Daoy (cell line): ENCODE results near the gene MPND. TPM values are rescaled to one million over a fixed set of nuclear protein-coding genes. Genes with fewer than 3 reads are reported as not detected.
"Not testable (repeated sequence)": the region's sequence is repeated elsewhere in the genome, so short reads cannot be mapped to it uniquely, and the experiment has no call there.

Experiments
- DNase-seq: peaks from one replicate; pipeline ENCODE4 v3.0.0-alpha.2; 2015; ENCODE audit warnings: low read depth
- total RNA-seq: library from RNA; depleted of rRNA; stranded (reverse); fragments of >200 nt; shearing (Covaris generic); gene quantifications from 2 replicates; pipeline ENCODE4 v1.2.3, GENCODE V29; 2014

MPND gene
- total RNA-seq, 1 experiment from 2014 or later, result 2.5 TPM

DNA sequence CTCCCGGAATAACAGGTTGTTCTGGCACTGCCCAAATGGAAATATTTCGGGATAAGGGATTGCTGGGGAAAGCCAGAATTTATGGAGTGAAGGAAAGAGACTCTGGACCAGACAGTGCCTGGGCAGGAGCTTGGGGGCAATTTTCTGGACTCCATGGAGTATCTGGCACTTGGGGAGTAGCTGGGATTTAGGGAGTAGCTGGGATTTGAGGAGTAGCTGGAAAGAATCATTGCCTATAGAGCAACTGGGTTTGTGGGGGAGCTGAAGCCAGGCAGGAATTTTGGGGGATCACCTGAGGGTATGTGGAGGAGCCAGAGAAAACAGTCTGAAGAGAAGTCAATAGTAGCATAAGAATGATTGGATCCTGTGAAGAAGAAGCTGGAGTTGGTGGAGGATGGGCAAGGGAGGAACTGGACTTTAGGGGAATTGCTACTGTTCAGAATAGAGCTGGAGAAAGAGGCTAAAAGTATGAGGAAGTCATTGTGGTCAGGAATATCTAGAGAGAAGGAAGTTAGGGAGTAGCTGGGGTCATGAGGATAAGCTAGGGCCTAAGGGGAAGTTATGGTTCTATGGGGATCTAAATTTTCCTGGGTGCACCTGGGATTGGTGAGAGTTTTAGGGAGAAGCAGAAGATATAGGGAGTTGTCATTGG, 24.2 kb upstream of the MPND start:
- no peak for DNase-seq

GRCh38 chr19:4320419-4320818, 22.9 kb upstream of the MPND start:
- DNase-seq, result no peak

DNA sequence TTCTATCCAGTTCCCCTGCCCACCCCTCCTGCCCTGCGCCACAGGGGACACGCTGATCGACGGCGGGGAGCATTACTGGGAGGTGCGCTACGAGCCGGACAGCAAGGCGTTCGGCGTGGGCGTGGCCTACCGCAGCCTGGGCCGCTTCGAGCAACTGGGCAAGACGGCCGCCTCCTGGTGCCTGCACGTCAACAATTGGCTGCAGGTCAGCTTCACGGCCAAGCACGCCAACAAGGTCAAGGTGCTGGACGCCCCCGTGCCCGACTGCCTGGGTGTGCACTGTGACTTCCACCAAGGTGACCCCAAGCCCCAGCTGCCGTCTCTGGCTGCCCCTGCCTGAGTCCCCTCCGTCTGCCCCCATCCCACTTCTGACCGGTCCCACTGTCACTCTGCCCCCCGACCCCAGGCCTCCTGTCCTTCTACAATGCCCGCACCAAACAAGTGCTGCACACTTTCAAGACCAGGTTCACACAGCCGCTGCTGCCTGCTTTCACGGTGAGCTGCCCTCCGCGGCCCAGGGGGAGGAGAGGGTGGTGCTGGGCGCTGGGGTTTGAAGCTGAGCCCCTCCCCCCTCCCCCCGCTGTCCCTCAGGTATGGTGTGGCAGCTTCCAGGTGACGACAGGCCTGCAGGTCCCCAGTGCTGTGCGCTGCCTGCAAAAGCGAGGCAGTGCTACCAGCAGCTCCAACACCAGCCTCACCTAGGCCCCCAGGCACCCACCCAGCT, 20.3 kb upstream of the MPND start:
- no peak for DNase-seq

GRCh38 chr19:4323692-4324091, 19.7 kb upstream of the MPND start:
- DNase-seq, result no peak

GRCh38 chr19:4324228-4324627, 19.1 kb upstream of the MPND start:
- no peak for DNase-seq

DNA sequence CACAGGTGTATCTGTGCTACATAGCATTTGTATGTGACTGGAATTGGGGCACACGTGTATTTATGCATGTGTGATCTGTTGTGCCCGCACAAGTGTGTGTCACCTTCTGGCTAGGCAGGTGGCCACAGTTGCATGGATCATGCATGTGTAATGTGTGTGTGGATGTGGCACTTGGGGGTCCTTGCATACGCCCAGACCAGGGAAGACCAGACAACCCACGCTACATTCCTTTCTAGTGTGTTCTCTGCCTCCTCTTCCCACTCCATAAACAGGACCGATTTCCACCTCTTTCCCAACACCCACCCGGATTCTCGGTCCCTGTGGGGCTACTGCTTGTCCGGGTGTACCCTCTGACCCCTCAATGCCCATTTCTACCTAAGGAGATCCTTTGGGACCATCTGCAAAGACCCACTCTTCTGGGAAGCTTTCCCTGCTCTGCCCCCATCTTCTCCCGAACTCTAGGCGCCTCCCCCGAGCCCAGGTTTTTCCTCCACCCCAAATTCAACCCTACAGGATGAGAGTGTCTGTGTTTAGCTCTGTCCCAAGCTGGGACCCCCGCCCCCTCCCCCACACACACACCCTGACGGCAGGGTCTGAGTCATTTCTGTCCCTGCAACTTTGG, 17.0 kb upstream of the MPND start:
- DNase-seq, result no peak

DNA sequence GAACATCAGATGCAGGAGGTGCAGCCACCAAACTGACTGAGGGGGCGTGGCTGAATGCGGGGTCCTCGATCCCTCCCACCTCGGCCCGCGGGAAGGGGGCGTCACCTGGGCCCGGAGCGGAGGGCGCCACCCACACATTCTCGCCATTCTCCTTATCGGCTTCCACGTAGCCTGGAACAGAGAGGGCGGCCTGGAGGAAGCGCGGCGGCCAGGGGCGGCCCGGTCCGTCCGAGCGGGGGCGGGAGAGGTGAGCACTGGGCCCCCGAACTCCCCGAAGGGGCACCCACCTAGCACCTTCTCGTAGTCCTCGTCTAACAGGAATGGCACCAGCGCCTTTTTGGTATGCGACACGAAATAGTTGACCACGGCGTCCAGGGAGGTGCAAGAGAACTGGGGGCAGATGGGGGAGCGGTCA, 16.5 kb upstream of the MPND start:
- DNase-seq, result no peak

- DNase-seq, result peak; percentile 85
Measured at GRCh38 chr19:4327252-4327876, 16.0 kb upstream of the MPND start.

- no peak for DNase-seq
Measured at GRCh38 chr19:4327877-4328242, 15.5 kb upstream of the MPND start.

DNA sequence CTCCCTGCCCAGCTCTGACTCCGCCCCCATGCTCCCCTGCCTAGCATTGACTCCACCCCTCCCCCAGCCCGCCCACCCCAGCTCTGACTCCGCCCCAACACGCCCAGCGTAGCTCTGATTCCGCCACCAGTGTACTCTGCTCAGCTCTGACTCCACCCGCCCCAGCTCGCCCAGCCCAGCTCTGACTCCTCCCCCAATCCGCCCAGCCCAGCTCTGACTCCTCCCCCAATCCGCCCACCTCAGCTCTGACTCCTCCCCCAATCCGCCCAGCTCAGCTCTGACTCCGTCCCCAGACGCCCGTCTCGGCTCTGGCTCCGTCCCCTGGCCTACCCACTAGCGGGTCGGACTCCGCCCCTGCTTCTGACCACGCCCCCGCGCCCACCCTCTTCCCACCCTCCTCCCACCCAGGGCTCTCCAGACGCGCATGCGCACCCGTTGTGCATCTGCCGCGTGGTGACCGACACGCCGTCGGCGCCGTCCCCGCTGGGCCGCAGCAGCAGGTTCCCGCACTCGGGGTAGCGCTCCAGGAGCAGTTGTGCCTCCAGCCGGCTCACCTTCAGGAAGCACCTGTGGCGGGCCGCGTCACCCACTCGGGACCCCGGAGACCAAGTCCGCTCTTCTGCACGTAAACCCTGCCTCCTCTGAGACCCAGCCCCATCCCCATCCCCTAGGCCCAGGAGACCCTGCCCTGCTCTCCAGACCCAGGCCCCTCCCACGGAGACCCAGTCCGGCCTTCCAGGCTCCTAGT, 14.9 kb upstream of the MPND start:
- DNase-seq, result peak; percentile 88

DNA sequence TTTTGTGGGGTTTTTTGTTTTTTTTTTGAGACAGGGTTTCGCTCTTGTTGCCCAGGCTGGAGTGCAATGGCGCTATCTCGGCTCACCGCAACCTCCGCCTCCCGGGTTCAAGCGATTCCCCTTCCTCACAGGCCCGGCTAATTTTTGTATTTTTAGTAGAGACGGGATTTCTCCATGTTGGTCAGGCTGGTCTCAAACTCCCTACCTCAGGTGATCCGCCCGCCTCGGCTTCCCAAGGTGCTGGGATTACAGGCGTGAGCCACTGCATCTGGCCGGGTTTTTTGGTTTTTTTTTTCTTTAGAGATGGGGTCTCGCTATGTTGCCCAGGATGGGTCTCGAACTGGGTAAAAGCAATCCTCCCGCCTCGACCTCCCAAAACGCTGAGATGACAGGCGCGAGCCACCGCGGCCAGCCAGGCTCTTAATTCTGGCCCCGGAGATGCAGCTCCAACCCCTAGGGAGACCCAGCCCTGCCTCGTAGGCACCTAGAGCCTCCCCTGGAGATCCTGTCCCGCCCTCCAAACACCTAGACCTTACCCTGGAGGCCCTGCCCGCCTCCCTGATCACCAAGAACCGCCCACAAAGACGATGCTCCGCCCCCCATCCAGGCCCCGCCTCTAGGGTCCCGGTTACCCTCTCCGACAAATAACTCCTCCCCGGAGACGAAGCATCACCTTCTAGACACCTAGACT, 14.2 kb upstream of the MPND start:
- not testable (repeated sequence) for DNase-seq

GRCh38 chr19:4329858-4330257, 13.5 kb upstream of the MPND start:
- DNase-seq, result no peak

GRCh38 chr19:4334929-4335570, 8.3 kb upstream of the MPND start:
- DNase-seq, result no peak

DNA sequence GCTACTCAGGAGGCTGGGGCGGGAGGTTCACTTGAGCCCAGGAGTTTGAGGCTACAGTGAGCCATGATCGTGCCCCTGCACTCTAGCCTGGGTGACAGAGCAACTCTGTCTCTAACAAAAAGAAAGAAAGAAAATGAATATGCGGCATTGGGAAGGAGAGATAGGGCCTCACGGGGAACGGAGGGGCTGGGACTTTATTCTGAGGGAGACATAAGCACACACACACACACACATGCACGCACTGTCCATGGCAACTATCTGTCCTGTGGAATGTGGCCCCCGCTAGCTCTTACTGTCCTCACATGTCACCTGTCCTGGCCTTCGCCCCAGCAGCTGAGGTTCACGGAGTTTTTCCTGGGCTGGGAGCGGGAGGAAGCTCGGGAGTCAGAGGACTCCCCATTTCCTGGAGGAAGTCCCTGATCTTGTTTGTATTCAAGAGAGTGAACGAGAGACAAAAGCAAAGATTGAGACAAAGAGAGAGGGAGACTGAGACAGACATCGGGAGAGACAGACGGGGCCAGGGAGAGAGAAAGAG, 5.4 kb upstream of the MPND start:
- no peak for DNase-seq

GRCh38 chr19:4338441-4339355, 4.7 kb upstream of the MPND start, which contains the start of gene STAP2:
TSS of gene STAP2 (minus strand) at chr19:4338827. CDS start at chr19:4338753, 74 bp downstream.
- peak; percentile 68 for DNase-seq

DNA sequence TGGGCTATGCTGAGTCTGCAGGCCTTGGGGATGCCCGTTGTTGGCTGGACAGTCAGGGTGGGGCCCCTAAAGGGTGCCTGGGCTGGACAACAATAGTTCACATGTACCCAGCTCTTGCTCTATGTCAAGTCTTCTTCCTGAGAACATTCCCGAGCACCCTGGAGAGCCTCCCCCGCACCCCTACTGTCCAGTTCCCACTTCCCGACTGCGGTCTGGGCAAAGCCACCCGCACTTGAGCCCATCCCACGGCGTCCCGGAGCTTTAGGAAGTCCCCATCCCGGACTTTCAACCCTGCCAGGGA, 1.1 kb upstream of the MPND start:
- no peak for DNase-seq

DNA sequence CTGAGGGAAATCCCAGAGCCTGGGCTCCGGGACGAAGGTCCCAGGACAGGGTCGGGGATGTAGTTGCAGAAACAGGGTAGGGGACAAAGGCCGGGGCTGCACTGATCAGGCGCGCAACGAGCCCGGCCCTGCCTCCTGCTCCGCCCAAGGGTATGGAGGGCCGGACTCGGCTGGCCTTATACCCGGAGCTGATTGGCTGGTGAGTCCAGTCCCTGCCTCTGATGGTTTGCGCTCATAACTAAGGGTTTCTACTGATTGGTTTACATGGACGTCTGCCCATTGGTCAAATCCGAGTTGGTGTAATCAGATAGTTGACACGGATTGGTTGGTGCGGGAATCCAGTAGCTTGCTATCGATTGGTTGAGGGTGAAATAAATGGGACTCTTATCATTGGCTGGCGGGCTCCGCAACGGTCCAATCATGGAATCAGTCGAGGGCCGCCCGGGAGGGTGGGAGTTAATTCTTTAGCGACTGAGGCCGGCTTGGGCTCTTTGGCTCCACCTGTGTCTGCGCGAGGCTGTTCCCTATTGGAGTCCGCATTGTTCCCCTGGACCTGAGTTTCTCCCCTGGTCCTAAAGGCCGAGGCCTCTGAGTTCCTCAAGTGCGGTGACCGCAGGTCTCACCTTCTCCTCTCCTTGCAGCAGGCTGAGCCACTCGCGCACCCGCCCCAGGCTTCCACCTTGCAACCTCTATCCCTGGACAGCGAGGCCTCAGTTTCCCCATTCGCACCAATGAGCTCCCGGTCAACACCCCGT, 570 bp upstream of the MPND start:
- peak; percentile 99 for DNase-seq

GRCh38 chr19:4345342-4346019, 2.1 kb downstream of the MPND start:
- no peak for DNase-seq
